ENCODE measurements around the gene MIPOL1.
"Not testable (repeated sequence)": the region's sequence is repeated elsewhere in the genome, so short reads cannot be mapped to it uniquely, and the experiment has no call there.

DNA sequence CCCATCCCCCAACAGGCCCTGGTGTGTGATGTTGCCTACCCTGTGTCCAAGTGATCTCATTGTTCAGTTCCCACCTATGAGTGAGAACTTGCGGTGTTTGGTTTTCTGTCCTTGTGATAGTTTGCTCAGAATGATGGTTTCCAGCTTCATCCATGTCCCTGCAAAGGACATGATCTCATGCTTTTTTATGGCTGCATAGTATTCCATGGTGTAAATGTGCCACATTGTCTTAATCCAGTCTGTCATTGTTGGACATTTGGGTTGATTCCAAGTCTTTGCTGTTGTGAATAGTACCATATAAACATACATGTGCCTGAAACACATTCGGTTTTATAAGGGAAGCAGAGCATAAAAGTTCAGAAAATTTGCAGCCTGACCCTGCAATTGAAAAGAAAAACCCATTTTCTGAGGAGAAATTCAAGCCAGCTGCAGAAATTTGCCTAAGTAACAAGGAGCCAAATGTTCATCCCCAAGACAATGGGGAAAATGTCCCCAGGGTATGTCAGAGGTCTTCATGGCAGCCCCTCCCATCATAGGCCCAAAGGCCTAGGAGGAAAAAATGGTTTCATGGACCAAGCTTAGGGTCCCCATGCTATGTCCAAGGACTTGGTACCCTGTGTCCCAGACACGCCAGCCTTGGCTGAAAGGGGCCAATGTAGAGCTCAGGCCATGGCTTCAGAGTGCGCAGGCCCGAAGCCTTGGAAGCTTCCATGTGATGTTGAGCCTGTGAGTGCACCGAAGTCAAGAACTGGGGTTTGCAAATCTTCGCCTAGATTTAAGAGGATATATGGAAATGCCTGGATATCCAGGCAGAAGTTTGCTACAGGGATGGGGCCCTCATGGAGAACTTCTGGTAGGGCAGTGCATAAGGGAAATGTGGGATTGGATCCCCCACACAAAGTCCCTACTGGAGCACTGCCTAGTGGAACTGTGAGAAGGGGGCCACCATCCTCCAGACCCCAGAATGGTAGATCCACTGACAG, 8.2 kb downstream of the MIPOL1 start:
- TF ChIP-seq, protein P1, sequence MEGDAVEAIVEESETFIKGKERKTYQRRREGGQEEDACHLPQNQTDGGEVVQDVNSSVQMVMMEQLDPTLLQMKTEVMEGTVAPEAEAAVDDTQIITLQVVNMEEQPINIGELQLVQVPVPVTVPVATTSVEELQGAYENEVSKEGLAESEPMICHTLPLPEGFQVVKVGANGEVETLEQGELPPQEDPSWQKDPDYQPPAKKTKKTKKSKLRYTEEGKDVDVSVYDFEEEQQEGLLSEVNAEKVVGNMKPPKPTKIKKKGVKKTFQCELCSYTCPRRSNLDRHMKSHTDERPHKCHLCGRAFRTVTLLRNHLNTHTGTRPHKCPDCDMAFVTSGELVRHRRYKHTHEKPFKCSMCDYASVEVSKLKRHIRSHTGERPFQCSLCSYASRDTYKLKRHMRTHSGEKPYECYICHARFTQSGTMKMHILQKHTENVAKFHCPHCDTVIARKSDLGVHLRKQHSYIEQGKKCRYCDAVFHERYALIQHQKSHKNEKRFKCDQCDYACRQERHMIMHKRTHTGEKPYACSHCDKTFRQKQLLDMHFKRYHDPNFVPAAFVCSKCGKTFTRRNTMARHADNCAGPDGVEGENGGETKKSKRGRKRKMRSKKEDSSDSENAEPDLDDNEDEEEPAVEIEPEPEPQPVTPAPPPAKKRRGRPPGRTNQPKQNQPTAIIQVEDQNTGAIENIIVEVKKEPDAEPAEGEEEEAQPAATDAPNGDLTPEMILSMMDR (IDR thresholded peaks at IDR 0.05), result not testable (repeated sequence)
- not testable (repeated sequence) for TF ChIP-seq POLR2A (IDR thresholded peaks at IDR 0.05)
